ENCODE measurements around the gene NEK3. TPM values are rescaled to one million over a fixed set of nuclear protein-coding genes. Genes with fewer than 3 reads are reported as not detected.
"Not testable (repeated sequence)": the region's sequence is repeated elsewhere in the genome, so short reads cannot be mapped to it uniquely, and the experiment has no call there.

Gene NEK3
- total and polyA plus RNA-seq, 4 donors: 6.0 to 30.9 (median 19.9) TPM

DNA sequence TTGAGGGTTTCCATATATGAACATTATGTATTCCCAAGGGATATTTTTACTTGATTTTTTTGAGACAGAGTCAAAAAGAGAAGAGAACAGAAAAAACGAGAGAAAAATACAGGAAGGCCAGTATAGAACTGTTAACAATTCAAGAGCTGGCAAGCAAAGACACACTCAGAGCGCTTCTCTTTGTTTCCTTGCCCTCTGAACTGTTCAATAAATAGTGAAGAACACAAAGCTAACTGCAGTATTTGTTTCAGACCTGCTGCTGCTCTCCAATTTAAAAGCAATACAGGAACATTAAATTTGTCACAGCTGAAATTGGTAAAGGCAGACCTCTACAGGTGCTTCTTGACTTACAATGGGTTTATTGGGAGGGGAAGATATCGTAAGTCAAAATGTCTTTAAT is 14.0 kb upstream of the NEK3 start:
- 78 to 83% methylated on average over 3 of the region's 3 CpGs for WGBS, 2 donors
- DNase-seq (no peak), ATAC-seq (ENCODE audit: insufficient read depth, low FRiP score) (no peak)
- Histone ChIP-seq H3K4me3 (no peak overlapping the region), H3K4me1 (ENCODE audit: control insufficient read depth in 5 of 5, insufficient read depth in 5 of 5, low read length in 5 of 5) (no peaks in the 10 kb centered on the region), H3K36me3 (ENCODE audit: control insufficient read depth in 4 of 4, insufficient read depth in 4 of 4, low read length in 4 of 4) (peaks cover 10 to 27% (median 11%) of the 10 kb centered on the region in 4 donors), H3K27ac (ENCODE audit: low read depth in 1 of 2, low read length in 1 of 2) (no peak overlapping the region), H3K9ac (ENCODE audit: insufficient read depth in 1 of 2, low read length in 2 of 2) (no peak overlapping the region), H3K9me3 (ENCODE audit: control insufficient read depth in 4 of 4, insufficient read depth in 3 of 4, low read length in 3 of 4) (no peaks in the 10 kb centered on the region), H3K27me3 (ENCODE audit: control insufficient read depth in 3 of 3, insufficient read depth in 3 of 3, low read length in 2 of 3) (no peaks in the 10 kb centered on the region)
- TF ChIP-seq, protein P1, sequence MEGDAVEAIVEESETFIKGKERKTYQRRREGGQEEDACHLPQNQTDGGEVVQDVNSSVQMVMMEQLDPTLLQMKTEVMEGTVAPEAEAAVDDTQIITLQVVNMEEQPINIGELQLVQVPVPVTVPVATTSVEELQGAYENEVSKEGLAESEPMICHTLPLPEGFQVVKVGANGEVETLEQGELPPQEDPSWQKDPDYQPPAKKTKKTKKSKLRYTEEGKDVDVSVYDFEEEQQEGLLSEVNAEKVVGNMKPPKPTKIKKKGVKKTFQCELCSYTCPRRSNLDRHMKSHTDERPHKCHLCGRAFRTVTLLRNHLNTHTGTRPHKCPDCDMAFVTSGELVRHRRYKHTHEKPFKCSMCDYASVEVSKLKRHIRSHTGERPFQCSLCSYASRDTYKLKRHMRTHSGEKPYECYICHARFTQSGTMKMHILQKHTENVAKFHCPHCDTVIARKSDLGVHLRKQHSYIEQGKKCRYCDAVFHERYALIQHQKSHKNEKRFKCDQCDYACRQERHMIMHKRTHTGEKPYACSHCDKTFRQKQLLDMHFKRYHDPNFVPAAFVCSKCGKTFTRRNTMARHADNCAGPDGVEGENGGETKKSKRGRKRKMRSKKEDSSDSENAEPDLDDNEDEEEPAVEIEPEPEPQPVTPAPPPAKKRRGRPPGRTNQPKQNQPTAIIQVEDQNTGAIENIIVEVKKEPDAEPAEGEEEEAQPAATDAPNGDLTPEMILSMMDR (IDR thresholded peaks at IDR 0.05; ENCODE audit: control extremely low read depth, extremely low read depth): no peak

DNA sequence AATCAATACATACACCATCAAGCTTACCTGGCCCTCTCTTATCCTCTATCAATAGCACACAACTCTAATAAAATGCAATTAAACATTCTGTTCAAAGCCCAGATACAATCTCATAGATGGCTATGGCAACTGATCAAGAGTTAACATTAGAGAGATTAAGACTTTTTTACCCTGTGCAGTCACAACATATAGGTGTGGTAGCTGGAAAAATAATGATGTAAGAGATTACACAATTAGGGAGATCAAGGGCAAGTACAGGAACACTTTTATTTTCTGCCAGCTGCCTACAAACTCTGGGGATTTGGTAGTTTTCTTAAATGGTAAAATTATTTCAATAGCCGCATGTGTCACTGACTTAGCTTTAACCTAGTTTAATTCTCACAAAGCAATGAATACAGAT is 12.3 kb upstream of the NEK3 start:
- 89 to 94% methylated on average over 1 of the region's 1 CpG for WGBS, 2 donors
- not testable (repeated sequence) for H3K9me3 ChIP-seq (ENCODE audit: control insufficient read depth in 4 of 4, insufficient read depth in 3 of 4, low read length in 3 of 4); H3K27me3 ChIP-seq (ENCODE audit: control insufficient read depth in 3 of 3, insufficient read depth in 3 of 3, low read length in 2 of 3); H3K4me3 ChIP-seq; H3K27ac ChIP-seq (ENCODE audit: low read depth in 1 of 2, low read length in 1 of 2); H3K4me1 ChIP-seq (ENCODE audit: control insufficient read depth in 5 of 5, insufficient read depth in 5 of 5, low read length in 5 of 5); H3K9ac ChIP-seq (ENCODE audit: insufficient read depth in 1 of 2, low read length in 2 of 2); ATAC-seq (ENCODE audit: insufficient read depth, low FRiP score); DNase-seq
- peaks cover 5 to 28% (median 13%) of the 10 kb centered on the region in 4 donors for H3K36me3 ChIP-seq (ENCODE audit: control insufficient read depth in 4 of 4, insufficient read depth in 4 of 4, low read length in 4 of 4)

DNA sequence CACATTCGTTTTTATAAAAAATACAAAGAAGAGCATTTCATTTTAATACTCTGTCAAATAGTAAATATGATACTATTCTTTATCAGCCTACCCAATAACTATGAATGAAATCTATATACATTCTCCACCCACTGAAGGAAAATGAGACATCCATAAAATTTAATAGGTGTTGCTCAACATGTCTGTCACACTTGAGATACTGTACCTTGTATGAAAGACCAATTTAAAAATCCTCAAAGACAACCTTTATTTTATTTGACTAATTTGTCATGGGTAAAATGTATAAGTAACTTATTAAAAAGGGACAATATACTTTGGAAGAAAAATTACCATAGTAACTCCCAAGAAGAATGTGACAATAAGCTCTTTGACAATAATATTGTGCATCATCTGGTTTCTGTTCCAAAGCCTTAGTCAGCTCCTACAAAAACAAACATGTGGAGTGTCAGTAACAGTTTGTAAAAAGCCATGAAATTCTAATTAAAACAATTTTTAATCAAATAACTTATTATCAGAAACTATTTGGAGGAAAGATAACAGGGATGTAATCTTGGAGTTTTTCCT is 11.5 kb upstream of the NEK3 start:
- H3K9ac ChIP-seq (ENCODE audit: insufficient read depth in 1 of 2, low read length in 2 of 2); DNase-seq; H3K9me3 ChIP-seq (ENCODE audit: control insufficient read depth in 4 of 4, insufficient read depth in 3 of 4, low read length in 3 of 4); H3K27ac ChIP-seq (ENCODE audit: low read depth in 1 of 2, low read length in 1 of 2); H3K27me3 ChIP-seq (ENCODE audit: control insufficient read depth in 3 of 3, insufficient read depth in 3 of 3, low read length in 2 of 3); ATAC-seq (ENCODE audit: insufficient read depth, low FRiP score); H3K4me3 ChIP-seq; H3K4me1 ChIP-seq (ENCODE audit: control insufficient read depth in 5 of 5, insufficient read depth in 5 of 5, low read length in 5 of 5): not testable (repeated sequence)
- H3K36me3 ChIP-seq (ENCODE audit: control insufficient read depth in 4 of 4, insufficient read depth in 4 of 4, low read length in 4 of 4): peaks cover 7 to 28% (median 12%) of the 10 kb centered on the region in 4 donors
- 97 to 98% methylated on average over 1 of the region's 1 CpG for WGBS, 2 donors

DNA sequence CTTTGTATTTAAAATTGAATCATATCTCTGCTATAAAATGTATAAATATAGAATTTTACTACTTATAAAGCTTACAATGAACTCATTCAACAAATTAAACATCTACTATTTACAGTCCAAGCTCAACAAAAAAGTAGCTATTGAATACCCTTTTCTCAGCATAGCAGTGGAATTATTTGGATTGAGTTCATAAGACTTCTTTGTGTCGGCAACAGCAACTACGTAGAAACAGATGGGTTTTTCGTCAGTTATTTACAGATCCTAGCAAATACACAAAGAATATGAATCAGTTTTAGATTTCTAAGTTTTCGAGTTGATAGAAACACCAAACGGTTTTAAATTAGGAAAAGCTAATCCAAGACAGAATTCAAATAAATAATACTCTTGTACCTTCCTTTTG is 10.4 kb upstream of the NEK3 start:
- no peaks in the 10 kb centered on the region for H3K4me1 ChIP-seq (ENCODE audit: control insufficient read depth in 5 of 5, insufficient read depth in 5 of 5, low read length in 5 of 5)
- no peak overlapping the region for H3K9ac ChIP-seq (ENCODE audit: insufficient read depth in 1 of 2, low read length in 2 of 2)
- TF ChIP-seq, protein P1 (IDR thresholded peaks at IDR 0.05; ENCODE audit: control extremely low read depth, extremely low read depth): no peak
- no peak overlapping the region for H3K4me3 ChIP-seq
- DNase-seq (no peak), ATAC-seq (ENCODE audit: insufficient read depth, low FRiP score) (no peak)
- H3K27ac ChIP-seq (ENCODE audit: low read depth in 1 of 2, low read length in 1 of 2): no peak overlapping the region
- WGBS, 2 donors: 95 to 96% methylated on average over 5 of the region's 5 CpGs
- no peaks in the 10 kb centered on the region for H3K27me3 ChIP-seq (ENCODE audit: control insufficient read depth in 3 of 3, insufficient read depth in 3 of 3, low read length in 2 of 3)
- H3K36me3 ChIP-seq (ENCODE audit: control insufficient read depth in 4 of 4, insufficient read depth in 4 of 4, low read length in 4 of 4): peaks cover 7 to 22% (median 11%) of the 10 kb centered on the region in 4 donors
- H3K9me3 ChIP-seq (ENCODE audit: control insufficient read depth in 4 of 4, insufficient read depth in 3 of 4, low read length in 3 of 4): no peaks in the 10 kb centered on the region

Data from lung (tissue), 12 donors.